Measurements from ENCODE around the gene CDH16. TPM values are rescaled to one million over a fixed set of nuclear protein-coding genes. Genes with fewer than 3 reads are reported as not detected.
"Not testable (repeated sequence)": the region's sequence is repeated elsewhere in the genome, so short reads cannot be mapped to it uniquely, and the experiment has no call there.

The CDH16 gene
- total and polyA plus RNA-seq, 7 donors, result 0.53 to 3.3 (median 0.75) TPM; not detected in 2

- DNase-seq, result peak; percentile 93 to 94
- ATAC-seq, result peak; percentile 92 to 97 (median 94)
- Histone ChIP-seq H3K4me3 (peak overlapping the region; percentile 61), H3K9me3 (no peaks in the 10 kb centered on the region), H3K4me1 (peaks cover 4% of the 10 kb centered on the region), H3K27ac (peak overlapping the region; percentile 21), H3K36me3 (ENCODE audit: insufficient read depth in 1 of 2, low read depth in 1 of 2) (no peaks in the 10 kb centered on the region), H3K27me3 (ENCODE audit: insufficient read depth in 3 of 3, low read length in 2 of 3) (no peaks in the 10 kb centered on the region)
- WGBS, 3 donors, result 4 to 6% (median 5%) methylated on average over 39 of the region's 39 CpGs
- intact Hi-C loops (cut with DNase I), result loop anchor here in 1 of 2 donors (5.0 kb wide), 2 partner anchors 221 to 466 kb away; no protein-coding TSS in a partner anchor
- TF ChIP-seq, protein P1, sequence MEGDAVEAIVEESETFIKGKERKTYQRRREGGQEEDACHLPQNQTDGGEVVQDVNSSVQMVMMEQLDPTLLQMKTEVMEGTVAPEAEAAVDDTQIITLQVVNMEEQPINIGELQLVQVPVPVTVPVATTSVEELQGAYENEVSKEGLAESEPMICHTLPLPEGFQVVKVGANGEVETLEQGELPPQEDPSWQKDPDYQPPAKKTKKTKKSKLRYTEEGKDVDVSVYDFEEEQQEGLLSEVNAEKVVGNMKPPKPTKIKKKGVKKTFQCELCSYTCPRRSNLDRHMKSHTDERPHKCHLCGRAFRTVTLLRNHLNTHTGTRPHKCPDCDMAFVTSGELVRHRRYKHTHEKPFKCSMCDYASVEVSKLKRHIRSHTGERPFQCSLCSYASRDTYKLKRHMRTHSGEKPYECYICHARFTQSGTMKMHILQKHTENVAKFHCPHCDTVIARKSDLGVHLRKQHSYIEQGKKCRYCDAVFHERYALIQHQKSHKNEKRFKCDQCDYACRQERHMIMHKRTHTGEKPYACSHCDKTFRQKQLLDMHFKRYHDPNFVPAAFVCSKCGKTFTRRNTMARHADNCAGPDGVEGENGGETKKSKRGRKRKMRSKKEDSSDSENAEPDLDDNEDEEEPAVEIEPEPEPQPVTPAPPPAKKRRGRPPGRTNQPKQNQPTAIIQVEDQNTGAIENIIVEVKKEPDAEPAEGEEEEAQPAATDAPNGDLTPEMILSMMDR (IDR thresholded peaks at IDR 0.05), result peak; percentile 91
Observed at GRCh38 chr16:66872943-66873684, 45.6 kb downstream of the CDH16 start.

DNA sequence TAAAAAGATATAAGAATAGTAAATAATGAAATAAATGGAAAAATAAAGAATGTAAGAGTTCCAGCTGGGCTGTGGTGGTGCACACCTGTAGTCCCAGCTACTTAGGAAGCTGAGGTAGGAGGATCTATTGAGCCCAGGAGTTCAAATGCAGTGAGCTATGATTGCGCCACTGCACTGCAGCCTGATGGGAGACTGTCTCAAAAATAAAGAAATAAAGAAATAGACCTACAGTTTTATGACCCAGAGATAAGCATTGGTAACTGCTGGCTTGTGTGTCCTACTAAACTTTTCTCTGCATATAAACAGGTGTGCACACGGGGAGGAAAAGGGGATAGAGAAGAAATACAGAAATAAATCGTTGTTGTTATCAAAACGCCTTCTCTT lies 46.1 kb downstream of the CDH16 start:
- TF ChIP-seq, protein P1 (IDR thresholded peaks at IDR 0.05), result no peak

GRCh38 chr16:66871840-66872239 lies 46.8 kb downstream of the CDH16 start:
- no peaks in the 10 kb centered on the region for H3K27me3 ChIP-seq (ENCODE audit: insufficient read depth in 3 of 3, low read length in 2 of 3)
- H3K27ac ChIP-seq, result no peak overlapping the region
- TF ChIP-seq, protein P1 (IDR thresholded peaks at IDR 0.05), result no peak
- H3K36me3 ChIP-seq (ENCODE audit: insufficient read depth in 1 of 2, low read depth in 1 of 2), result no peaks in the 10 kb centered on the region
- no peaks in the 10 kb centered on the region for H3K9me3 ChIP-seq
- ATAC-seq, result no peak
- DNase-seq, result no peak
- 71 to 100% (median 90%) methylated on average over 3 of the region's 3 CpGs for WGBS, 3 donors
- intact Hi-C loops (cut with DNase I), result loop anchor here in 1 of 2 donors (2.0 to 5.0 kb wide), 3 partner anchors 220 to 465 kb away; no protein-coding TSS in a partner anchor
- peaks cover 4% of the 10 kb centered on the region for H3K4me1 ChIP-seq
- H3K4me3 ChIP-seq, result no peak overlapping the region

More for the DNA sequence above, 46.1 kb downstream of the CDH16 start:
- Histone ChIP-seq H3K9me3 (no peaks in the 10 kb centered on the region), H3K36me3 (ENCODE audit: insufficient read depth in 1 of 2, low read depth in 1 of 2) (no peaks in the 10 kb centered on the region), H3K27ac (peak overlapping the region; percentile 21), H3K27me3 (ENCODE audit: insufficient read depth in 3 of 3, low read length in 2 of 3) (no peaks in the 10 kb centered on the region), H3K4me1 (peaks cover 4% of the 10 kb centered on the region), H3K4me3 (peak overlapping the region; percentile 61)
- ATAC-seq, result no peak
- no peak for DNase-seq
- intact Hi-C loops (cut with DNase I), result loop anchor here in 1 of 2 donors (5.0 kb wide), 2 partner anchors 220 to 465 kb away; no protein-coding TSS in a partner anchor
- 61 to 68% (median 62%) methylated on average over 4 of the region's 4 CpGs for WGBS, 3 donors

GRCh38 chr16:66871363-66871762 lies 47.3 kb downstream of the CDH16 start:
- DNase-seq; H3K4me1 ChIP-seq; H3K27ac ChIP-seq; H3K4me3 ChIP-seq; ATAC-seq; H3K27me3 ChIP-seq (ENCODE audit: insufficient read depth in 3 of 3, low read length in 2 of 3); H3K36me3 ChIP-seq (ENCODE audit: insufficient read depth in 1 of 2, low read depth in 1 of 2); H3K9me3 ChIP-seq: not testable (repeated sequence)
- intact Hi-C loops (cut with DNase I), result loop anchor here in 1 of 2 donors (2.0 to 5.0 kb wide), 3 partner anchors 219 to 464 kb away; no protein-coding TSS in a partner anchor
- 93 to 97% (median 95%) methylated on average over 2 of the region's 2 CpGs for WGBS, 3 donors

GRCh38 chr16:66869424-66869823 lies 49.3 kb downstream of the CDH16 start:
- WGBS, 3 donors, result 86 to 100% (median 94%) methylated on average over 1 of the region's 1 CpG
- H3K4me1 ChIP-seq, result peaks cover 4% of the 10 kb centered on the region
- no peaks in the 10 kb centered on the region for H3K36me3 ChIP-seq (ENCODE audit: insufficient read depth in 1 of 2, low read depth in 1 of 2)
- DNase-seq (no peak), ATAC-seq (no peak)
- TF ChIP-seq, protein P1 (IDR thresholded peaks at IDR 0.05), result no peak
- no peaks in the 10 kb centered on the region for H3K9me3 ChIP-seq
- intact Hi-C loops (cut with DNase I), result loop anchor here (2.0 to 5.0 kb wide), 4 partner anchors 142 to 462 kb away; no protein-coding TSS in a partner anchor
- no peaks in the 10 kb centered on the region for H3K27me3 ChIP-seq (ENCODE audit: insufficient read depth in 3 of 3, low read length in 2 of 3)
- H3K4me3 ChIP-seq, result no peak overlapping the region
- no peak overlapping the region for H3K27ac ChIP-seq

All from psoas muscle (tissue), 8 donors.